ENCODE results near the gene OAS3. TPM values are rescaled to one million over a fixed set of nuclear protein-coding genes. Genes with fewer than 3 reads are reported as not detected.
A peak's percentile ranks its signal among the peaks of the same experiment; 100 is the strongest.

OAS3 gene
- total RNA-seq, 1 donor from 2014 or later: 20.1 TPM

DNA sequence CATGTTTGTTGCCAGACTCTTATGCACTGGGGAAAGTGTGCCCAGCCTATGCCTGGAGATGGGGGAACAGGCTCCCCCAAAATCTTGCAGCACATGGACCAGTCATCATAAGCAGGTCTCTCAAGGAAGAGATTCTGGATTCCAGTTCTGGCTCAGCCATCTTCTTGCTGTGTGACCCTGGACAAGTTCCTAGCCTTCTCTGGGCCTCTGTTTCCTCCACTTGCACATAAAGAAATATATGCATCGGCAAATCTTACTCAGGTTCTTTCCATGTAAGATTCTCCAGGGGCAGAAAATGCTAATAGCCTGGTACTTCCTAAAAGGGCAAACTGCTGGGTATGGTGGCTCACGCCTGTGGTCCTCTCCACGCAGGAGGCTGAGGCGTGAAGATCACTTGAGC is 7.2 kb downstream of the OAS3 start:
- TF ChIP-seq POLR2AphosphoS5 (IDR thresholded peaks at IDR 0.05; ENCODE audit: insufficient read depth in 1 of 2, low read depth in 1 of 2) (no peak), POLR2A (IDR thresholded peaks at IDR 0.05) (no peak)
- TF ChIP-seq, protein P1, sequence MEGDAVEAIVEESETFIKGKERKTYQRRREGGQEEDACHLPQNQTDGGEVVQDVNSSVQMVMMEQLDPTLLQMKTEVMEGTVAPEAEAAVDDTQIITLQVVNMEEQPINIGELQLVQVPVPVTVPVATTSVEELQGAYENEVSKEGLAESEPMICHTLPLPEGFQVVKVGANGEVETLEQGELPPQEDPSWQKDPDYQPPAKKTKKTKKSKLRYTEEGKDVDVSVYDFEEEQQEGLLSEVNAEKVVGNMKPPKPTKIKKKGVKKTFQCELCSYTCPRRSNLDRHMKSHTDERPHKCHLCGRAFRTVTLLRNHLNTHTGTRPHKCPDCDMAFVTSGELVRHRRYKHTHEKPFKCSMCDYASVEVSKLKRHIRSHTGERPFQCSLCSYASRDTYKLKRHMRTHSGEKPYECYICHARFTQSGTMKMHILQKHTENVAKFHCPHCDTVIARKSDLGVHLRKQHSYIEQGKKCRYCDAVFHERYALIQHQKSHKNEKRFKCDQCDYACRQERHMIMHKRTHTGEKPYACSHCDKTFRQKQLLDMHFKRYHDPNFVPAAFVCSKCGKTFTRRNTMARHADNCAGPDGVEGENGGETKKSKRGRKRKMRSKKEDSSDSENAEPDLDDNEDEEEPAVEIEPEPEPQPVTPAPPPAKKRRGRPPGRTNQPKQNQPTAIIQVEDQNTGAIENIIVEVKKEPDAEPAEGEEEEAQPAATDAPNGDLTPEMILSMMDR (IDR thresholded peaks at IDR 0.05): no peak
- peaks cover 0 to 46% of the 10 kb centered on the region in 2 donors for H3K36me3 ChIP-seq
- intact Hi-C loops (cut with DNase I): no loop called here
- no peak overlapping the region for H3K27ac ChIP-seq
- H3K4me1 ChIP-seq: no peaks in the 10 kb centered on the region
- no peaks in the 10 kb centered on the region for H3K27me3 ChIP-seq
- H3K9me3 ChIP-seq: no peaks in the 10 kb centered on the region
- peak in 1 of 2 donors; percentile 61 for DNase-seq (ENCODE audit: extremely low spot score in 2 of 2)
- H3K4me3 ChIP-seq: no peak overlapping the region

GRCh38 chr12:112946236-112947000 is 8.1 kb downstream of the OAS3 start:
- TF ChIP-seq POLR2A (IDR thresholded peaks at IDR 0.05) (no peak), POLR2AphosphoS5 (IDR thresholded peaks at IDR 0.05; ENCODE audit: insufficient read depth in 1 of 2, low read depth in 1 of 2) (no peak)
- TF ChIP-seq, protein P1 (IDR thresholded peaks at IDR 0.05): no peak
- peaks cover 0 to 53% of the 10 kb centered on the region in 2 donors for H3K36me3 ChIP-seq

DNA sequence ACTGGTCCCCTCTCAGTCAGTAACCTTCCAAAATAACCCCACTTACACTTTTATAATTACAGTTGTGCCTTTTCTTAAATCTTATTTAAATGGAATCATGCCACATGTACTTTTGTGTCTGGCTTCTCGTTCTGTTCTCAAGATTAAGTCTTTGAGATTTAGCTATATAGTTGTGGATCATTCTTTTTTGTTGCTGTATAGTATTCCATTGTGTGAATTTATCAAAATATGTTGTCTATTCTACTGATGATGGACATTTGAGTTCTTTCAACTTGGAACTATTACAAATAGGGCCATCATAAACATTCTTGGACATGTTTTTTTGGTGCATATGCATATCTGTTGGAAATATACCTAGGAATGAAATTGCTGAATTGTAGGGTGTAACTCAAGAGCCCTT is 9.0 kb downstream of the OAS3 start:
- no peak for DNase-seq (ENCODE audit: extremely low spot score in 2 of 2)
- intact Hi-C loops (cut with DNase I): no loop called here
- H3K36me3 ChIP-seq: peaks cover 0 to 62% of the 10 kb centered on the region in 2 donors
- H3K4me1 ChIP-seq: no peaks in the 10 kb centered on the region
- H3K27ac ChIP-seq: no peak overlapping the region
- TF ChIP-seq POLR2A (IDR thresholded peaks at IDR 0.05): no peak
- no peak for TF ChIP-seq POLR2AphosphoS5 (IDR thresholded peaks at IDR 0.05; ENCODE audit: insufficient read depth in 1 of 2, low read depth in 1 of 2)
- TF ChIP-seq, protein P1 (IDR thresholded peaks at IDR 0.05): no peak
- H3K4me3 ChIP-seq: no peak overlapping the region
- H3K9me3 ChIP-seq: no peaks in the 10 kb centered on the region
- no peaks in the 10 kb centered on the region for H3K27me3 ChIP-seq

More at GRCh38 chr12:112946236-112947000, 8.1 kb downstream of the OAS3 start:
- H3K27ac ChIP-seq: no peak overlapping the region
- H3K4me3 ChIP-seq: no peak overlapping the region
- H3K4me1 ChIP-seq: no peaks in the 10 kb centered on the region
- no peaks in the 10 kb centered on the region for H3K9me3 ChIP-seq
- H3K27me3 ChIP-seq: no peaks in the 10 kb centered on the region
- peak in 1 of 2 donors; percentile 64 for DNase-seq (ENCODE audit: extremely low spot score in 2 of 2)
- intact Hi-C loops (cut with DNase I): no loop called here

GRCh38 chr12:112947761-112948160 is 9.5 kb downstream of the OAS3 start:
- Histone ChIP-seq H3K27me3 (no peaks in the 10 kb centered on the region), H3K4me1 (no peaks in the 10 kb centered on the region), H3K4me3 (no peak overlapping the region), H3K36me3 (peaks cover 0 to 62% of the 10 kb centered on the region in 2 donors), H3K9me3 (no peaks in the 10 kb centered on the region), H3K27ac (no peak overlapping the region)
- peak in 1 of 2 donors; percentile 94 for DNase-seq (ENCODE audit: extremely low spot score in 2 of 2)
- intact Hi-C loops (cut with DNase I): no loop called here
- TF ChIP-seq, protein P1 (IDR thresholded peaks at IDR 0.05): no peak
- no peak for TF ChIP-seq POLR2AphosphoS5 (IDR thresholded peaks at IDR 0.05; ENCODE audit: insufficient read depth in 1 of 2, low read depth in 1 of 2)
- no peak for TF ChIP-seq POLR2A (IDR thresholded peaks at IDR 0.05)

DNA sequence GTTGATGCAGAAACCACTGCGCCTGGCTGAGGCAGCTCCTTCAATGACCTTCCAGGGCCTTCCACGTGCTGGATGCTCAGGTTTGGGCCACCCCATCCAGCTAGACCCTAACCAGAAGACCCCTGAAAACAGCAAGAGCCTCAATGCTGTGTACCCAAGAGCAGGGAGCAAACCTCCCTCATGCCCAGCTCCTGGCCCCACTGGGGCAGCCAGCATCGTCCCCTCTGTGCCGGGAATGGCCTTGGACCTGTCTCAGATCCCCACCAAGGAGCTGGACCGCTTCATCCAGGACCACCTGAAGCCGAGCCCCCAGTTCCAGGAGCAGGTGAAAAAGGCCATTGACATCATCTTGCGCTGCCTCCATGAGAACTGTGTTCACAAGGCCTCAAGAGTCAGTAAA is 10.5 kb downstream of the OAS3 start:
- H3K4me3 ChIP-seq: no peak overlapping the region
- H3K27ac ChIP-seq: no peak overlapping the region
- no peaks in the 10 kb centered on the region for H3K27me3 ChIP-seq
- intact Hi-C loops (cut with DNase I): no loop called here
- peak in 1 of 2 donors; percentile 67 for DNase-seq (ENCODE audit: extremely low spot score in 2 of 2)
- H3K9me3 ChIP-seq: no peaks in the 10 kb centered on the region
- no peaks in the 10 kb centered on the region for H3K4me1 ChIP-seq
- no peak for TF ChIP-seq POLR2A (IDR thresholded peaks at IDR 0.05)
- TF ChIP-seq, protein P1 (IDR thresholded peaks at IDR 0.05): no peak
- TF ChIP-seq POLR2AphosphoS5 (IDR thresholded peaks at IDR 0.05; ENCODE audit: insufficient read depth in 1 of 2, low read depth in 1 of 2): no peak
- peaks cover 0 to 62% of the 10 kb centered on the region in 2 donors for H3K36me3 ChIP-seq
